HepG2 (cell line): ENCODE results near the gene CCNYL1. TPM values are rescaled to one million over a fixed set of nuclear protein-coding genes. Genes with fewer than 3 reads are reported as not detected.

Experiments used
- FIP1L1 ChIP-seq: fragments of 200-400 bp; formaldehyde crosslinking; IDR thresholded peaks from 2 replicates; pipeline ENCODE4 v1.6.1; 2018; ENCODE audit warnings: low read depth, mild to moderate bottlenecking, low read length, moderate library complexity, borderline replicate concordance; ENCODE audit not compliant: insufficient read depth
- GATA4 ChIP-seq: sonication (generic); IDR thresholded peaks from 2 replicates; pipeline ENCODE4 v1.6.1; 2016; ENCODE audit warnings: antibody characterized with exemption, low read depth, borderline replicate concordance
- HDAC6 ChIP-seq: fragments of 200-600 bp; sonication (generic); IDR thresholded peaks from 2 replicates; pipeline ENCODE4 v1.7.0; 2017; ENCODE audit warnings: mild to moderate bottlenecking, antibody characterized with exemption, low read length, low read depth
- KDM3A ChIP-seq: IDR thresholded peaks from 2 replicates; pipeline ENCODE4 v1.6.1; 2018; ENCODE audit warnings: low read depth, missing compliant biosample characterization
- ZNF121 ChIP-seq: sonication (generic); formaldehyde crosslinking; IDR thresholded peaks from 2 replicates; pipeline ENCODE4 v1.5.0; 2020; ENCODE audit warnings: mild to moderate bottlenecking, missing genetic modification reagents
- ZNF468 ChIP-seq: sonication (generic); formaldehyde crosslinking; IDR thresholded peaks from 2 replicates; pipeline ENCODE4 v1.8.0; 2022; ENCODE audit warnings: mild to moderate bottlenecking, moderate library complexity, missing genetic modification reagents
- ZNF678 ChIP-seq: sonication (generic); formaldehyde crosslinking; IDR thresholded peaks from 2 replicates; pipeline ENCODE4 v1.4.0; 2020; ENCODE audit warnings: mild to moderate bottlenecking, missing genetic modification reagents
- ZNF7 ChIP-seq: IDR thresholded peaks from 2 replicates; pipeline ENCODE4 v1.6.1; 2016; ENCODE audit warnings: missing biosample characterization, missing genetic modification reagents
- ZNF709 ChIP-seq: sonication (generic); formaldehyde crosslinking; IDR thresholded peaks from 2 replicates; pipeline ENCODE4 v1.5.0; 2020; ENCODE audit warnings: mild to moderate bottlenecking, missing genetic modification reagents
- ZNF747 ChIP-seq: sonication (generic); formaldehyde crosslinking; IDR thresholded peaks from 2 replicates; pipeline ENCODE4 v1.8.1; 2023; ENCODE audit warnings: missing genetic modification reagents, mild to moderate bottlenecking, borderline replicate concordance
- ZNF770 ChIP-seq: sonication (generic); formaldehyde crosslinking; IDR thresholded peaks from 2 replicates; pipeline ENCODE4 v1.5.0; 2020; ENCODE audit warnings: mild to moderate bottlenecking, missing genetic modification reagents
- polyA plus RNA-seq, 8 experiments: library from polyadenylated mRNA; depleted of rRNA in 3 of 8; stranded (reverse) in 7 of 8; unstranded in 1 of 8; fragments of >200 nt; fragmentation: Illumina TruSeq in 4 of 8; extraction: Trizol in 4 of 8; gene quantifications; 2 replicates each; pipeline versions ENCODE4 v1.2.1 to v1.2.3, GENCODE V29; 2011 to 2016; ENCODE audit warnings: low read depth in 4 of 8, missing spikeins in 1 of 8, mixed read lengths in 1 of 8; ENCODE audit not compliant: insufficient read depth in 1 of 8
- total RNA-seq, 5 experiments: library from RNA; depleted of rRNA; stranded (reverse); fragments of >200 nt; fragmentation: Illumina TruSeq; extraction: Trizol; gene quantifications; 2 replicates each; pipeline ENCODE4 v1.2.3, GENCODE V29; 2016; ENCODE audit warnings: low read depth in 1 of 5
- TF ChIP-seq, protein P1 (sequence below): sonication (generic); formaldehyde crosslinking; IDR thresholded peaks from 2 replicates; pipeline ENCODE4 v1.8.1; 2023; ENCODE audit warnings: mild to moderate bottlenecking, moderate library complexity, missing genetic modification reagents
- TF ChIP-seq, protein P2 (sequence below): sonication (generic); formaldehyde crosslinking; IDR thresholded peaks from 2 replicates; pipeline ENCODE4 v1.4.0; 2020; ENCODE audit warnings: missing genetic modification reagents
- TF ChIP-seq, protein P3 (sequence below): sonication (generic); formaldehyde crosslinking; IDR thresholded peaks from 2 replicates; pipeline ENCODE4 v1.9.0; 2021; ENCODE audit warnings: mild to moderate bottlenecking, missing genetic modification reagents

CCNYL1 gene
- total and polyA plus RNA-seq, 2 of the 13 experiments (the other 11 are each of a cell fraction or from before 2014, with no cell fraction given), result 12.5 to 16.2 TPM

DNA sequence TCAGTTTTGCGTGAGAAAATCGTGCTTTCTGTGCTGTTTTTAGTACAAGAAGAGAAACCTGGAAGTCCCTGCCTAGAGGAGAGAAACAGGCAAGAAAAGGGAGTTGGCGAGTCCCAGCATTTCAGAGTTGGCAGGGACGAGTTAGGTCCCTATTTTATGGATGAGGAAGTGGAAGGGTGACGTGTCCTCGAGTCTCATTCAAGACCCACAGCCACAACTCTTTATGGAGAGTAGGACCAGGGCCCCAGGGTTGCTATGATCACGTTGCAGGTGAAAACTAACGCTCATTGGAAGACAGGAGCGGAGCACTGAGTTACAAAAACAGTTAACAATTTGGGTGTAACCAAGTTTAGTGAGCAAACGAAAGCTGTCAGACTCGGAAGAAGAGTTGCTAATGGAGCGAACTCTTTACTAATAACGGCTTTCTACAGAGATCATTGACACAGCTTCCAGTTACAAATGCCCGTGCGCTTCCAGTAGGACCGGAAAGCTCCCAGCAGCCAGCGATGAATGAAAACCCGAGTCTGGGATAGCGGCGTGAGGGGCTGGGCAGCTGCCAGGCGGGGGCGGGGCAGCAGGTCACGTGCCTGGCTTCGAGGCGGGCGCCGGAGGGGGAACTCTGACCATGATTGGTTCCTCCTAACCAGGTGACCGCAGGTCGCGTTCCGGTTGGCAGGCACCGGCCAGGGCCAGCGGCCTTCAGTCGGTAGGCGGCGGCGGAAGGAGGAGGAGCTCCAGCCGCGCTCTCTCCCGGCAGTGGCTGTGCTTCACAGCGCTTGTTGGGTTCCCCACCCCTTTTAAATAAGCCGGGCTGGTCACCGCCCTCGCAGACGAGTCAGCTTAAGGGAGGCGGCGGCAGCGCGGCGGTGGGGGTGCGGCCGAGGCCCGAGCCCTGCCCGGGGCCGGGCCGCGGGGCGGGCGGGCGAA, at the start of gene CCNYL1 (continued):
- TF ChIP-seq ZNF678 (CRISPR knock-in tag) (peak; percentile 85; the same call in 1 of the 2 replicates), ZNF468 (CRISPR knock-in tag) (no peak), ZNF7 (CRISPR knock-in tag) (no peak), GATA4 (peak; percentile 52), ZNF770 (CRISPR knock-in tag) (0 out of 2 replicates have a peak, but pooled peaks have one; percentile 12), FIP1L1 (no peak), ZNF121 (no peak), ZNF709 (peak; percentile 48; the same call in 1 of the 2 replicates), KDM3A (CRISPR knock-in tag) (no peak), ZNF747 (CRISPR knock-in tag) (no peak; the same call in 1 of the 2 replicates), HDAC6 (no peak)
- TF ChIP-seq, protein P1, sequence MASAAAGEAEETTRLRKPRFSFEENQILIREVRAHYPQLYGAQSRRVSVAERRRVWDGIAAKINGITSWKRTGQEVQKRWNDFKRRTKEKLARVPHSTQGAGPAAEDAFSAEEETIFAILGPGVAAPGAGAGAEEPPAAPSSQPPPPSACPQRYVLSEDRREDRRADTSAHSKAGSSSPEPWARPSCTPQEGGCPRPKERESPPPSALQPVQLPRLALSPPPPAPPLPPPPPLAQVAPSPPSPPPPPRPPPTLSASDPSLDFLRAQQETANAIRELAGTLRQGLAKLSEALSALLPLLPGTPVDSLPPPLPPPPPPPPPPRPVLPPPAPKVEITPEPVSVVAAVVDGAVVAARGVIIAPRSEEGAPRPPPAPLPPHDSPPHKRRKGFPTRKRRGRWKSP (CRISPR knock-in tag), result peak; percentile 52
- TF ChIP-seq, protein P2, sequence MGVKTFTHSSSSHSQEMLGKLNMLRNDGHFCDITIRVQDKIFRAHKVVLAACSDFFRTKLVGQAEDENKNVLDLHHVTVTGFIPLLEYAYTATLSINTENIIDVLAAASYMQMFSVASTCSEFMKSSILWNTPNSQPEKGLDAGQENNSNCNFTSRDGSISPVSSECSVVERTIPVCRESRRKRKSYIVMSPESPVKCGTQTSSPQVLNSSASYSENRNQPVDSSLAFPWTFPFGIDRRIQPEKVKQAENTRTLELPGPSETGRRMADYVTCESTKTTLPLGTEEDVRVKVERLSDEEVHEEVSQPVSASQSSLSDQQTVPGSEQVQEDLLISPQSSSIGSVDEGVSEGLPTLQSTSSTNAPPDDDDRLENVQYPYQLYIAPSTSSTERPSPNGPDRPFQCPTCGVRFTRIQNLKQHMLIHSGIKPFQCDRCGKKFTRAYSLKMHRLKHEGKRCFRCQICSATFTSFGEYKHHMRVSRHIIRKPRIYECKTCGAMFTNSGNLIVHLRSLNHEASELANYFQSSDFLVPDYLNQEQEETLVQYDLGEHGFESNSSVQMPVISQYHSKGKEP (CRISPR knock-in tag), result no peak
- TF ChIP-seq, protein P3, sequence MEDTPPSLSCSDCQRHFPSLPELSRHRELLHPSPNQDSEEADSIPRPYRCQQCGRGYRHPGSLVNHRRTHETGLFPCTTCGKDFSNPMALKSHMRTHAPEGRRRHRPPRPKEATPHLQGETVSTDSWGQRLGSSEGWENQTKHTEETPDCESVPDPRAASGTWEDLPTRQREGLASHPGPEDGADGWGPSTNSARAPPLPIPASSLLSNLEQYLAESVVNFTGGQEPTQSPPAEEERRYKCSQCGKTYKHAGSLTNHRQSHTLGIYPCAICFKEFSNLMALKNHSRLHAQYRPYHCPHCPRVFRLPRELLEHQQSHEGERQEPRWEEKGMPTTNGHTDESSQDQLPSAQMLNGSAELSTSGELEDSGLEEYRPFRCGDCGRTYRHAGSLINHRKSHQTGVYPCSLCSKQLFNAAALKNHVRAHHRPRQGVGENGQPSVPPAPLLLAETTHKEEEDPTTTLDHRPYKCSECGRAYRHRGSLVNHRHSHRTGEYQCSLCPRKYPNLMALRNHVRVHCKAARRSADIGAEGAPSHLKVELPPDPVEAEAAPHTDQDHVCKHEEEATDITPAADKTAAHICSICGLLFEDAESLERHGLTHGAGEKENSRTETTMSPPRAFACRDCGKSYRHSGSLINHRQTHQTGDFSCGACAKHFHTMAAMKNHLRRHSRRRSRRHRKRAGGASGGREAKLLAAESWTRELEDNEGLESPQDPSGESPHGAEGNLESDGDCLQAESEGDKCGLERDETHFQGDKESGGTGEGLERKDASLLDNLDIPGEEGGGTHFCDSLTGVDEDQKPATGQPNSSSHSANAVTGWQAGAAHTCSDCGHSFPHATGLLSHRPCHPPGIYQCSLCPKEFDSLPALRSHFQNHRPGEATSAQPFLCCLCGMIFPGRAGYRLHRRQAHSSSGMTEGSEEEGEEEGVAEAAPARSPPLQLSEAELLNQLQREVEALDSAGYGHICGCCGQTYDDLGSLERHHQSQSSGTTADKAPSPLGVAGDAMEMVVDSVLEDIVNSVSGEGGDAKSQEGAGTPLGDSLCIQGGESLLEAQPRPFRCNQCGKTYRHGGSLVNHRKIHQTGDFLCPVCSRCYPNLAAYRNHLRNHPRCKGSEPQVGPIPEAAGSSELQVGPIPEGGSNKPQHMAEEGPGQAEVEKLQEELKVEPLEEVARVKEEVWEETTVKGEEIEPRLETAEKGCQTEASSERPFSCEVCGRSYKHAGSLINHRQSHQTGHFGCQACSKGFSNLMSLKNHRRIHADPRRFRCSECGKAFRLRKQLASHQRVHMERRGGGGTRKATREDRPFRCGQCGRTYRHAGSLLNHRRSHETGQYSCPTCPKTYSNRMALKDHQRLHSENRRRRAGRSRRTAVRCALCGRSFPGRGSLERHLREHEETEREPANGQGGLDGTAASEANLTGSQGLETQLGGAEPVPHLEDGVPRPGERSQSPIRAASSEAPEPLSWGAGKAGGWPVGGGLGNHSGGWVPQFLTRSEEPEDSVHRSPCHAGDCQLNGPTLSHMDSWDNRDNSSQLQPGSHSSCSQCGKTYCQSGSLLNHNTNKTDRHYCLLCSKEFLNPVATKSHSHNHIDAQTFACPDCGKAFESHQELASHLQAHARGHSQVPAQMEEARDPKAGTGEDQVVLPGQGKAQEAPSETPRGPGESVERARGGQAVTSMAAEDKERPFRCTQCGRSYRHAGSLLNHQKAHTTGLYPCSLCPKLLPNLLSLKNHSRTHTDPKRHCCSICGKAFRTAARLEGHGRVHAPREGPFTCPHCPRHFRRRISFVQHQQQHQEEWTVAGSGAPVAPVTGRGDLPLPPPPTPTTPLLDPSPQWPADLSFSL, result peak; percentile 10; the same call in 1 of the 2 replicates
